Measurements from ENCODE around the gene PIEZO2.

The PIEZO2 gene

DNA sequence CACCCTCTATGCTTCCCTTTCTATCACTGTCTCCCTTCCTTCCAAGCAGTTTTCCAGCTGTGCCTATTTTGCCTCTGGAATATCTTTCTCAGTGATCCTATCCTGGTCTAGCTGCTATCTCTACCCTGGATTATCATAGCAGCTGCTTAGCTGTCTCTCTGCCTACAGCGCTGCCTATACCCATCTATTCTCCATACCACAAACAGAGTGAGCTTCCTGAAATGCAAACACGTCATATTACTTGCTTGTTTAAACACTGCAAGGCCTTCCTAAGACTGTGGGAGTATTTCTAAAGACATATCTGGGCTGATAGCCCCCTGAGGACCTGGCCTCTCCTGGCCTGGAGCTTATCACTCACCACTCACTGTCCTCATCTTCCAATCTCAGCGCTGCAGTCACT lies 403.4 kb downstream of the PIEZO2 start:
- no peak for DNase-seq (ENCODE audit: low read depth in 2 of 2)

DNA sequence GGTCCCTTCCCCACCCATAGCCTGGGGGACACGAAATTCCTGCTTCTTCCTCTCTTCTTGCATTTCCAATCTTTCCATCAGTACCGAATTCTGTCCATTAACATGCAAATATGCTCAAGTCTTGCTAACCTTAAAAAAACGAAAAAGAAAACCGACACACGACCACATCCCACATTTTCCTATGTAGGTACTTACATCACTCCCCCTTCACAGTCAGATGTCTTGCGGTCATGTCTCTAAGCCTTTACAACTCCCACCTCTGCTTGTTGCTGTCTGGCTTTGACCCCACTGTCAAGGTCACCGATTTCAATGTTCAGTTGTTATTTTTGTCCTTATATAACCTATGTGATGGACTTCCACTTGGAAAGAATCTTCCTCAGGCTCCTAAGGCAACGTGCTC lies 404.1 kb downstream of the PIEZO2 start:
- DNase-seq (ENCODE audit: low read depth in 2 of 2): no peak

DNA sequence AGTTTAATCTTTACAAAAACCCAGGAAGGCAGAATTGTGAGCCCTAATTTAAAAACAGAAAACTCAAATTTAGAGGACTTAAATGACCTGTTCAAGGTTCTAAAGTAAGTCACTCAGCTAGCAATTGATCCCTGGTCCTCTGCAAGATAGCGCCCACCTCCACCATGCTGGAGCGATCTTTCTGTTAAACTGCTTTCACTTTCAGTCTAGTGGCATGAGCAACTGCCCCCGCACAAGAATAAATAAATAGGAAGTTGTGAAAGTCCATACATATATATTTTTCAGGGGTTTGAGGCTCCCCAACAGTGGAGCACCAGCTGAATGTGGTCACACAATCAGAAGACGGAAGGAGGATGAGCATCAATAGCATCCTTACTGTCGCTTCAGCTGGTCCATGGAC lies 405.6 kb downstream of the PIEZO2 start:
- DNase-seq (ENCODE audit: low read depth in 2 of 2): no peak

DNA sequence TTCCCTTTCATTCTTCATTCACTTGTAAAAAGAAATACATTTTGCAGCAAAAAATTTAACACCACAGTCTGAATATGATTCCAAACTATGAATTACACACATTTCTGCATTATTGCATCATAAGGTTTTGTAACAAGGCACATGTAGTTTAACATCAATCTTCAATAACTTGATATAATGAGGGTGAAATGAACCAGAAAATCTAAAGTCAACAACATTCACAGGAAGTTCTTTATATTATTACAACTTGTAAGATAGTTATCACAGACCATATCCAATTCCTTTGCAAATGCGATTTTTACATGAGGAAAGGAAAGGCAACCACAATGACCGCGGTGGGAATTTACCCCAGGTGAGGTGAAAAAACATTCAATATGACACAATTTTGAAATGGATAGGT lies 410.2 kb downstream of the PIEZO2 start:
- no peak for DNase-seq (ENCODE audit: low read depth in 2 of 2)

DNA sequence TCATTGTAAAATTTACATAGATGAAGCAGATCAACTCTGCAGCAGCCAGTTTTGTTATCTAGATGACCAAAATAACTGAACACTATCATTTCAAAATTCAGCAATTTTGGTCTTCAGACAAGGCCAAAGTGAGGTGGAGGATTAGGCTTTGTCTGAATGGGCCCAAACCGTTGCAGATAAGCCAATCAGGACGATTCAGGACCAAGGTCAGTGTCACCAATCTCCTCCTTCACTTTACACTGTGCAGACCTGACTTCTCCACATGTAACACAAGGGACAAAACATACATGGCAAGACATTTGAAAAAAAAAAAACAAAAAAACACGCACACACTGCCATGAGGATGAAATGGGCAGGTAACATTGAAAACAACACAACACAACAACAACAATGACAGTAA lies 412.4 kb downstream of the PIEZO2 start:
- no peak for DNase-seq (ENCODE audit: low read depth in 2 of 2)

DNA sequence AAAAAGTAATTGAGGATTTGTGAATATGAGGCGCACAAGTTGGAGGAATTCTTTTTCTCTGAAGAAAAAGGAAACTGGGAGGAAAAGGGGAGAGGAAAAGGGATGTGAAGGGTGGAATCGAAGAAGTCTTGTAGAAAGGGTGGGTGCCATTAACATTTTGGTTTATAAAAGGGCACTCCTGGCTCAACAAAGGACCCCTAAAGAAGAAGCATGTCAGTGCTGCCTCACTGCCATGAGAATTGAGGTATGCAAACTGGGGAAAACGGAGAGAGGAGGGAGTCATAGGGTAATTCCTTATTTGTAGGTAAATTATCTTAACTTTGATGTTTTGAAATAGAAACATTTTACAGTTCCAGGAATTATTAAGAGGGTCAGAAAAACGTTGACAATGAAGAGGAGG lies 416.4 kb downstream of the PIEZO2 start:
- no peak for DNase-seq (ENCODE audit: low read depth in 2 of 2)

DNA sequence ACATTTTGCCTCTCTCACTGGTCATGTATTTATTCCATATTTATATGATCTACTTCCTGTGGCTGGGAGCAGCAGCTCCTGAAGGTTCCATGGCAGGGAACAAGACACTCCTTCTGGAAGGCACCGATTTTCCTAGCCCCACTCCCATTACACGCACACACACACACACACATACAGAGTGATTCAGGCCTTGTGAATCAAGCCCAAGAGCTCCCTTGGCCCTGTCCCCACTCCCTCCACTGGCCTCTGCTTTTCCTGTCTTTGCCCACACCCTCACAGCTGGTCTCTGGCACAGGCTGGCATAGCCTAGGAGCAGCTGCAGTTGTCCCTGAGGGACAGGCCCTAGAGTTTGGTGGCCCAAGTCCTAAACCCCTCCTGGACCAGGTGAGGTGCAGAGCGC lies 421.9 kb downstream of the PIEZO2 start:
- DNase-seq (ENCODE audit: low read depth in 2 of 2): no peak

DNA sequence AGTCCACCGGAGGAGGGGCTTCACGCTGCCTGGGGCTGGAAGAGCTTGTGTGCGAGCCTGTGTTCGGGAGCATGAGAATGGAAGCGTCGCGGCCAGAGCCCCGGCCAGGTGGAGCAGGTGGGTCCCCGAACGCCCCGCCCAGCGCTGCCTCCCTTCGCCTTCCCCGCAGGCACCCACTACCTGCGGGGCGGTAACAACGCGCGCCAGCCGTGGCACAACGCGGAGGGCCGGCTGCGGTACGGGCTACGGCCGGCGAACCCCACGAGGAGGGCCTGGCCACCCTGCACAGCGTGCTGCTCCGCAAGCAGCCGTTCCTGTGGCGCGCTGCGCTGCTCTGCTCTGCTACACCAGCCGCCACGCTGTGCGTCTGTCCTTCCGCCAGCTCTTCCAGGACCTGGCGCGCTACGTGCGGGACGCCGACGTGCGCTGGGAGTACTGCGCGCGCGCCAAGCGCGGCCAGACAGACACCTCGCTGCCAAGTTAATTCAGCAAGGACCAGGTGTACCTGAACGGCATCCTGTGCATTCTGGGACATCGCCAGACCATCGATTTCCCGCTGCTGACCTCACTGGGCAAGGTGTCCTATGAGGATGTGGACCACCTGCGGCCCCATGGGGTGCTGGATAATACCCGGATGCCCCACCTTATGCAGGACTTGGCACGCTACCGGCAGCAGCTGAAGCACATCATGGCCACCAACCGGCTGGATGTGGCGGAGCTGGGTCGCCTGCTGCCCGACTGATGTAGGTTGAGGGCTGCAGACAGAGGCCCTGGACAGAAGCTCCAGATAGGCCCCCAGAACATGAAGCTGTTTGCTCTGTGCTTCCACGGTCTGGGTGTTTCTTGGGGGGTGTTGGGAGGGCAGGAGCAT lies 422.9 kb downstream of the PIEZO2 start:
- no peak for DNase-seq (ENCODE audit: low read depth in 2 of 2)

DNA sequence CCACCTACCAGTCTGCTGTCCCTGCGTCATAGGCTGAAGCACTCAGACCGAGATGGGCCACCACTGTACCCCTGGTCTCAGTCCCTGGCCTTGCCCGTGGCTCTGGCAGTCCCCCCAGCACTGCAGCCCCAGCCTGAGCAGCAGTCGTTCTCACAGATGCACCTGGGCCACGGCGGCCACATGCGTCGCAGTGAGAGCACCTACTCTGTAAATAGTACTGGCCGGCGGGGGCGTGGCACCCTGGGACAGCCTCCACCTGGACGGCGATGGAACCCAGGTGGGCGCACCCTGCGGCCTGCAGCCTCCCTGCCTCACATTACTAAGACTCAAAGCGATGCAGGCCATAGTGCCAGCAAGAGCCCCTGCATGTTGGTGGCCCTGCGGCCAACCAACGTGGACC lies 424.7 kb downstream of the PIEZO2 start:
- DNase-seq (ENCODE audit: low read depth in 2 of 2): no peak

DNA sequence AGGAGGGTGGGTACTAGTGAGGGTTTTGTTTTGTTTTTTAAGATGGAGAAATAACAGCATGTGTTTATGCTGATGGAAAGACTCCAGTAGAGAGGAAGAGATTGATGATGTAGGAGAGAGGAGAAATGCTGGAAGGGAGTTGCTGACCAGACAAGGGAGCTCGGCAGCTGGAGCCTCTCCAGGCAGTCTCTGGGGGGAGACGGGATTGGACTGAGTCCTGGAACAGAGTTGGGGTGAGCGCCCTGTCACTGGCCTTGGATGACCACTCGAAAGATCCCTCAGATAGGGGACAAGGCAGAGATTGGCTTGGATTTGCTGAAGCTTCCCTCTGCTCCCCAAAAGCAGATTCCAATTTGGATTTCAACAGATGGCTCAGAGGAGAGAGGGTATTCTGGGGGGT lies 425.9 kb downstream of the PIEZO2 start:
- DNase-seq (ENCODE audit: low read depth in 2 of 2): no peak

DNA sequence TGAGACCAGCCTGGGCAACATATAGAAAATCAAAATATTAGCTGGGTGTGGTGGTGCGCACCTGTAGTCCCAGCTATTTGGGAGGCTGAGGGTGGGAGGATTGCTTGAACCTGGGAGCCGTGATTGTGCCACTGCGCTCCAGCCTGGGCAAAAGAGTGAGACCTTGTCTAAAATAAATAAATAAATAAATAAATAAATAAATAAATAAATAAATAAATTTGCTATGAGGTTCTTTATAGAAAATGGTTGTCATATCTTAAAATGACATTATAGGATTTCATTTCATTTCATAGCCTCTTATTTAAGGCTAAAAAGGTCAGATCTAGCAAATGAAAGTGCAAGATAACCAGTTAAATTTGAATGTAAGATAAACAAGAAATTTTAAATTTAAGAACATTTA lies 430.6 kb downstream of the PIEZO2 start:
- no peak for DNase-seq (ENCODE audit: low read depth in 2 of 2)

DNA sequence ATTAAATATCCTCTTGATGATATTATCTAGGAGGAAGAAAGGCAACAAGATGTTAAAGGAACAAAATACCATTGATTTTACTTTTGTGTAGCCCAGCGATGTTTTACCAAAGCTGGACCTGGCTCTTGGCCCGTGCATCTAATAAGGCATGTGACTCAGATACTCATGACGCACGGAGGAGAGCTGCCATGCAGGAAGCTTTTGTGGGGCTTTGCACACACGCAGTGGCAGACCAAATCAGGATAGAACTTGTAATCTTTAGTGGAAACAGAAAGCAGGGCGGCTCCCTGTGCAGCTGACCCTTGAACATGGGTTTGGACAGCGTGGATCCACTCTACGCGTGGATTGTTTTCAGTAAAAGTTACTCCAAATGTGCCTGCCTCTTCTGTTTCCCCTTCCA lies 433.6 kb downstream of the PIEZO2 start:
- no peak for DNase-seq (ENCODE audit: low read depth in 2 of 2)

DNA sequence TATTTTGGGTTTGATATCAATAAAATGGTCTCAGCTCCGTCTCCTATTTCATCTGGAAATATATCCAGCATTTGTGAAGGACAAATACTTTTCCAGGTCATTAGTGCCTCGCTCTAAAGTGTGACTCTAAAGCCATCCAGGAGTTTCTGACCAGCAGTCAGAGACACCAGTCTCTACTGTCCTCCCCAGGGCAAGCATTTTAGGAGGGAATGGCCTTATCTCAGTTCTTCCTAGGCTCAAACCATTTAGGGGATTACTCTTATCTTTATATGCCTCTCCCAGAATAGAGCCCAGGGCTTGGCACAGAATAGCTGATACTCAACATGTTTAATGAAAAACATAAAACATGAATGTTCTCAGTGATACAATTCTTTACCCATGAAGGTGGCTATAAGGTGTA lies 436.0 kb downstream of the PIEZO2 start:
- DNase-seq (ENCODE audit: low read depth in 2 of 2): no peak

DNA sequence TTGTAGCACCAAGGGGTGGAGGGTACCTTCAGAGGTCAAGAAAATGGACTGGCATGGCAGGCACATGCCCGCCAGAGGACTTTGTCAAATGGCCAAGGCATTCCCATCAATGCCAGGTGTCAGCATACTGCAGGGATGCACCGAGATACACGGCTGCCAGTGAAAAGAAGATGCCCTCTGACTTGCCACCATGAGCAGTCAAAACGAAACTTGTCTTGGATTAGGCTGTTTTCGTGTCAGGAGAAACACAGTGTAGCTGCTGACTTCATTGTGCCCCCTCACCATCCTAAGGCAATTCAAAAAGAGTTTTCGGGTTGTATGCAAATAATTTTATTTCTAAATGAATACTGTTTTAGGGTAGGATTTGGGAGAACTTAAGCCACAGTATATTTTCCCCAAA lies 442.1 kb downstream of the PIEZO2 start:
- DNase-seq (ENCODE audit: low read depth in 2 of 2): no peak

DNA sequence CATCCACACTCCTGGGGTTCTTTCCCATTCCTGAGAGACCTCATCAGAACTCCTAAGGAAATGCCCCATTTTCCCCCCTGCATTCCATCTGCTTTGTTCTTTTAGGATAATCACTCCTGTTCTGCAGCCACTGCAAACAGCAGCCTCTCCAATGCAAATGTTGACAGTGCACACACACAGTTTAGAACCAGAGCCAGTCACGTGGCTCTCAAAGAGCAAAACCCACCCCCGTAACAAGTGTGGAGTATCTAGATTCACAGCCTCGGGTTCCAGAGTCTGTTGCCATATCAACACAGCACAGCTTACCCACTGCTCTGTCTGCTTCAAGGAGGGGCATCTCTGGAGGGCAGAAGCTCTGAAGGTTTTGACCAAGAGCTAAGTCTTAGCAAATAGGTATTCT lies 443.6 kb downstream of the PIEZO2 start:
- DNase-seq (ENCODE audit: low read depth in 2 of 2): no peak

DNA sequence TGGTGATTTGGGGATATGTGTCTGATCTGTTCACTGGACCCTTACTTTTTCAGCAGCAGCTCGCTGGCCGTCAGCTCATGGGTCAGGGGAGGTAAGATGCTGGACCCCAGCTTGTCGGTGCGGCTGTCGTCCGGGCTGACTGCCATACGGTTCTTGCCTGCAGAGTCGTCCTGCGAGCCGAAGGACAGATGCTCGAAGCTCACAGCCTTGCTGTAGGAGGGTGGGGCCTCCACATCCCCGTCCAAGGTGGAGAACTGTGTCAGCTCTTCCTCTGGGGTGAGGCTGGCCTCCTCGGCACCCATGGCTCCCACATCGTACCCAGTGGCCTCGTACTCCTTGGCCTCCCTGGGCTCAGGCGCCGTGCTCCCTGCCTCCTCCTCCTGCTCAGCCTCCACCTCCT lies 444.1 kb downstream of the PIEZO2 start:
- no peak for DNase-seq (ENCODE audit: low read depth in 2 of 2)

DNA sequence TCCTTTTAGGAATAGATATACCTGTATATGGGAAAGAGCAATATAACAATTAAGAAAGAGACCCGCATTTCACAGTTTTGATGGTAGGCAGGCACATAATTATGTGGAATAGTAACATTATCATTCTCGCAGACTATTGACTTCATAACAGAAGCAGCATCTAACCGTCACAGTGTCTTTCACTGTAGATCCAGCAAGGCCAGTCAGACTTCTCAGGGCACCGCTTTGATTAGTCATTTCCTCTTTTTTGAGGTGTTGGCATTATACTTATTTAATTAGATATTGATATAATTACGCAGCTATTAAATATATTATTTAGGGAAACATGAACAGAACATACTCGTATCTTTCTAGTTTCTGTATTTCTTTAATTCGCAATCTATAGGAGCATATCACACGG lies 447.2 kb downstream of the PIEZO2 start:
- no peak for DNase-seq (ENCODE audit: low read depth in 2 of 2)

DNA sequence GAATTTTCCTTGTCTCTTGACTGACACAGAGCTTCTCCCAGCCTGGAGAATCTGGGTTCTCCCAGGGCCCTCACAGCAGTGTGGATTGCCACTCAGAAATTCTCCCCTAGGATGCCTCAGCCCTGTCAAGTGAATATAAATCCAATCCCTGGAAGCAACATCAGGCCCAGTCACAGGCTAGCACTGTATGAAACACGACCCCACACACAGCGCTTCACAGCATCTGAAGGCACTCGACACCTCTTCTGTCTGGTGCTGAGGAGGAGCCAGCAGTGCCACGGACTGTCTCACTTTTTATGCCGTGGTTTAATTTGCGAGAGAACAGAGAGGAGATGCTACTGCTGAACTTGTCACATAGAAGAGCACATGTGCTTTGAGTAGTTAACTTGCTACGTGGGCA lies 459.0 kb downstream of the PIEZO2 start:
- no peak for DNase-seq (ENCODE audit: low read depth in 2 of 2)

DNA sequence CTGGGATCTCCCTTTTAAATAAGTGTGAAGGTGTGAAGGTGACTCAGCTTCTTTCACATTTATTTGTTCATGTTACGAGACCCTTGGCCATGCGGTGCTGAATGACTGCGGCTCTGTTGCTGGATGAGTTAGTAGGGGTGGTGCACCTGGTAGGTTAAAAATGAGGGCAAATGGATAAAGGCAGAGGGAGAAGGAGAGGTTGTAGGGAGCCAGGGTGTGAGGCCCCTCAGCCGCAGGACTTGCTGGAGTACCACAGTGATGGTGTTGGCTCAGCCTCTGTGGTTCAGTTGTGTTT lies 459.4 kb downstream of the PIEZO2 start:
- no peak for DNase-seq (ENCODE audit: low read depth in 2 of 2)

DNA sequence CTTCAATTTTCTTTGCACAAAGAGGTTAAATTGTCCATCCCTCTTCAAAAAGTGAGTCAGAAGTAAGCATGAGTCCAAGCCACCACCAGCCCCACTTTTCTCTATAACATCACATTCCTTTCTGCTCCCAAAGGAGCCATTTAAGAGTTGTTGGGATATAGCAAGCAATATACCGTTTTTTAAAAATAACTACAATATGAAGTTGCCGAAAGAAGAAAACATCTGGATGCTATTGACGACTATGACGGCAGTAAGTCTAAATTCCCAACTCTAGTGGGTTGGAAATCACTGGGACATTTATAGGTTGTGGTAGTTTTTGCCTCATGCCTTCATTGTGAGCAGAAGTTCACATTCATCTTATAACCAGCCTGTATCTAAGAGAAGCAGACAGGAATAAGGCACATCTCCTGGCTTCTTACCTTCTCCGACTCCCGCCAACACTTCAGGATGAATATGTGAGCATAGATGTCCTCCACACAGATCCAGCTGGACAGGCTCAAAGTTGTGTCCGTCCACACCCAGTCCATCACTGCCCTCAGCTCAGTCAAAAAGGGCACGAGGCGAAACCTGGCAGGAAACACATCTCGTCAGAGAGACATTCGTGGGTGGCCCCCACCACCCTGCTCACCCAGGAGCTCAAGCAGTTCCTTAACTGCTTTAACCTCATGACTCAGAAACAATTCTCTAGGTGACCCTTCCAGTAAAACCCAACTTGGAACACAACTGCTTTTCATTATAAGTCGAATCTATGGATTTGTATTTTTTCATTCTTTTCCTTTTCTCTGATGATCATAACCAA lies 459.9 kb downstream of the PIEZO2 start:
- no peak for DNase-seq (ENCODE audit: low read depth in 2 of 2)

DNA sequence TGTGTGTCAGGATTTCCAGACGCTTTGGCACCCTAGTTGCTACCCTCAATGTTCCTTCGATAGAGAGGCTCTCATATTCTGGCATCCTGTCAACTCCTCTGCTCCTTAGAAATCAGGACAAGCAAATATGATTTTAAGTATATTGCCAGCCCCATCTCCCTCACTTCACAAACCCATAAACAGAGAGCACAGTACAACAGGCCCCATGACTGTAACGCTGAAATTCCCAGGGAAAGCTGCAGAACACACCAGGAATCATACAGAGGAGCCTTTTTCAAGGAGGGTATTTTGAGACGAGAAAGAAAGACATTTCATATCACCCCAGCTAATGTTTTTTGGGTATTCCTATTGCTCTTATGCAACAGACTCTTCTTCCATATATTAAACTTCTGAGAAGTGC lies 460.6 kb downstream of the PIEZO2 start:
- no peak for DNase-seq (ENCODE audit: low read depth in 2 of 2)

DNA sequence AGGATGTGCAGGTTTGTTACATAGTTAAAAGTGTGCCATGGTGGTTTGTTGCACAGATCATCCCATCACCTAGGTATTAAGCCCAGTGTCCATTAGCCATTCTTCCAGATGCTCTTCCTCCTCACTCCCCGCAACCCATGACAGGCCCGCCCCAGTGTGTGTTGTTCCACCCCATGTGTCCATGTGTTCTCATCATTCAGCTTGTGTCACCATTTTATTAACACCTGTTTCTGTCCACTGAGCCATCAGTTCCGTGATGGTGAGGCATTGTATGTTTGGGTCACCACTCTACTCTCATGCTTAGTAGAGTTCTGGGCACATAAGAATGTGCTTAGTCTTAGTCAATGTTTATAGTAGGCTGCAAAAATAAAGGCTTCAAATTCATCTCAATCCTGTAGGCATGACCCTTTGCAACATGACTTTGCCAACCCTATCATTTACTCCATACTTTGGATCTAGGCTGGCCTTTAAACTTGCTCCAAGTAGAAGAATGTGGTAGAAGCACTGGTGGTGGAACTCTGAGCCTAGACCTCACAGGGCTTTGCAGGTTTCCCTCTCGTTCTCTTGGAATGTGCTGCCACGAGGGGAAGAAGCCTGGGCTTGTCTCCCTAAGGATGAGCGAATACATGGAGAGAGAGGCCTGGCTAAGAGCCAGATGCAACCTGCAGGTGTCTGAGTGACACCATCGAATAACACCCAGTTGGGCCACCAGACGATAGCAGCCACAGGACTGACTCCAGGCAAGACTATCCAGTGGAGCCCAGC lies 462.0 kb downstream of the PIEZO2 start:
- DNase-seq (ENCODE audit: low read depth in 2 of 2): no peak

DNA sequence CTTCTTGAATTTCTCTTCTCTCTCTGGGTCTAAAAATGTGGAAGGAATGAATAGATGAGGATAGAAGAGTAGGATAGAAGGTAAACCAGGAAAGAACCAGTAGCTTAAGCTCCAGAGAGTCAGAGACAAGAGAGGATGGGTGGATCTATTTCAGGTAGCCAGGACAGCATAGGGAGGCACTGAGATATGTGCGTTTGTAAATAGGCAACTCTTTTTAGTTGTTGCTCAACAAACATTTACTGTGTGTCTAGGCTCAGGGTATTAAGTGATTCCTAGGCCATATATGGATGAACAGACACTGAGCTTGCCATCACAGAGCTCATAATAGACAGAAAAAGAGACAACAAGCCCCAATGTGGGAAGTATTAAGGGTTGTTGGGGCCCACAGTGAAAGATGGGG lies 463.1 kb downstream of the PIEZO2 start:
- DNase-seq (ENCODE audit: low read depth in 2 of 2): no peak

Measured in stimulated activated CD8-positive, alpha-beta memory T cell treated with anti-CD3 and anti-CD28 coated beads, Interleukin-2, amount 100 ng/mL, for 1 hour (primary cell).